CD1c-positive myeloid dendritic cell (primary cell): ENCODE data around the gene GALE.
"Not testable (repeated sequence)": the region's sequence is repeated elsewhere in the genome, so short reads cannot be mapped to it uniquely, and the experiment has no call there.

Source experiments
- DNase-seq: peaks from one replicate; pipeline ENCODE4 v3.0.0-alpha.2; 2016; ENCODE audit errors: extremely low spot score

The GALE gene

GRCh38 chr1:23800400-23801337, at the start of gene GALE:
GALE (minus strand) TSS chr1:23800754; CDS start chr1:23799007, 1,747 bp downstream.
- peak; percentile 98 for DNase-seq

- no peak for DNase-seq
These were observed 48.4 kb upstream of the GALE start for GRCh38 chr1:23848673-23849616.

- not testable (repeated sequence) for DNase-seq
These were observed 47.0 kb upstream of the GALE start for GRCh38 chr1:23847482-23848095.

- no peak for DNase-seq
These were observed 44.6 kb upstream of the GALE start for GRCh38 chr1:23845163-23845562.

GRCh38 chr1:23843644-23844043, 43.1 kb upstream of the GALE start:
- no peak for DNase-seq

GRCh38 chr1:23838401-23838866, 37.9 kb upstream of the GALE start:
- DNase-seq: peak; percentile 86

- DNase-seq: no peak
These were observed 37.4 kb upstream of the GALE start for GRCh38 chr1:23837908-23838307.

GRCh38 chr1:23836037-23836436, 35.5 kb upstream of the GALE start:
- DNase-seq: peak; percentile 58

- not testable (repeated sequence) for DNase-seq
These were observed 33.6 kb upstream of the GALE start for GRCh38 chr1:23834156-23834555.

- no peak for DNase-seq
These were observed 27.2 kb upstream of the GALE start for GRCh38 chr1:23827717-23828116.

GRCh38 chr1:23826590-23826989, 26.0 kb upstream of the GALE start:
- DNase-seq: not testable (repeated sequence)

GRCh38 chr1:23825762-23826522, 25.4 kb upstream of the GALE start:
- no peak for DNase-seq

GRCh38 chr1:23825076-23825761, 24.7 kb upstream of the GALE start, which contains the start of gene HMGCL:
HMGCL (minus strand) TSS chr1:23825429; CDS start chr1:23825415, 14 bp downstream.
- DNase-seq: peak; percentile 97

GRCh38 chr1:23824711-23825075, 24.1 kb upstream of the GALE start:
- DNase-seq: no peak

- DNase-seq: no peak
These were observed 23.2 kb upstream of the GALE start for GRCh38 chr1:23823767-23824166.

GRCh38 chr1:23817633-23818032, 17.1 kb upstream of the GALE start:
- DNase-seq: no peak

GRCh38 chr1:23816906-23817305, 16.4 kb upstream of the GALE start:
- DNase-seq: no peak

- DNase-seq: no peak
These were observed 15.8 kb upstream of the GALE start for GRCh38 chr1:23816361-23816760.

GRCh38 chr1:23814016-23814415, 13.5 kb upstream of the GALE start:
- no peak for DNase-seq

GRCh38 chr1:23810818-23811540, 10.4 kb upstream of the GALE start:
- peak; percentile 87 for DNase-seq
